HEK293 (cell line): ENCODE measurements around the gene ZNF284.

Experiments used
- BCL6B ChIP-seq: fragments of 450-650 bp; formaldehyde crosslinking; IDR thresholded peaks from 2 replicates; pipeline ENCODE4 v1.5.1; 2017; ENCODE audit warnings: missing biosample characterization, missing genetic modification characterization
- HOXA7 ChIP-seq: sonication (generic); formaldehyde crosslinking; IDR thresholded peaks from 2 replicates; pipeline ENCODE4 v1.8.1; 2022; ENCODE audit warnings: missing genetic modification reagents, borderline replicate concordance
- HOXC10 ChIP-seq: sonication (generic); formaldehyde crosslinking; IDR thresholded peaks from 2 replicates; pipeline ENCODE4 v1.8.1; 2023; ENCODE audit warnings: mild to moderate bottlenecking, missing genetic modification reagents
- KLF9 ChIP-seq: fragments of 450-650 bp; formaldehyde crosslinking; IDR thresholded peaks from 2 replicates; pipeline ENCODE4 v1.5.1; 2016; ENCODE audit warnings: missing biosample characterization, missing genetic modification characterization, low read depth
- PBX3 ChIP-seq: sonication (generic); formaldehyde crosslinking; IDR thresholded peaks from 2 replicates; pipeline ENCODE4 v1.8.1; 2022; ENCODE audit warnings: mild to moderate bottlenecking, moderate library complexity, missing genetic modification reagents
- SCRT1 ChIP-seq: fragments of 450-650 bp; formaldehyde crosslinking; IDR thresholded peaks from 2 replicates; pipeline ENCODE4 v1.5.1; 2016; ENCODE audit warnings: missing biosample characterization, missing genetic modification characterization, borderline replicate concordance
- TRIM28 ChIP-seq: IDR thresholded peaks from 2 replicates; pipeline ENCODE4 v1.6.1; 2011; ENCODE audit warnings: low read length, control low read depth, borderline replicate concordance
- YY2 ChIP-seq: fragments of 450-650 bp; formaldehyde crosslinking; IDR thresholded peaks from 2 replicates; pipeline ENCODE4 v1.5.1; 2016; ENCODE audit warnings: missing biosample characterization, missing genetic modification characterization
- ZBTB17 ChIP-seq: fragments of 450-650 bp; formaldehyde crosslinking; IDR thresholded peaks from 2 replicates; pipeline ENCODE4 v1.5.1; 2016; ENCODE audit warnings: missing biosample characterization, missing genetic modification characterization
- ZBTB48 ChIP-seq: fragments of 450-650 bp; formaldehyde crosslinking; IDR thresholded peaks from 2 replicates; pipeline ENCODE4 v1.5.1; 2016; ENCODE audit warnings: missing biosample characterization, missing genetic modification characterization
- ZNF112 ChIP-seq: fragments of 450-650 bp; formaldehyde crosslinking; IDR thresholded peaks from 2 replicates; pipeline ENCODE4 v1.5.0; 2017; ENCODE audit warnings: missing biosample characterization, missing genetic modification characterization
- ZNF148 ChIP-seq: fragments of 450-650 bp; formaldehyde crosslinking; IDR thresholded peaks from 2 replicates; pipeline ENCODE4 v1.5.0; 2017; ENCODE audit warnings: missing biosample characterization, missing genetic modification characterization, borderline replicate concordance
- ZNF214 ChIP-seq: fragments of 450-650 bp; formaldehyde crosslinking; IDR thresholded peaks from 2 replicates; pipeline ENCODE4 v1.5.1; 2017; ENCODE audit warnings: missing biosample characterization, mild to moderate bottlenecking, missing genetic modification characterization, borderline replicate concordance
- ZNF223 ChIP-seq: fragments of 450-650 bp; formaldehyde crosslinking; IDR thresholded peaks from 2 replicates; pipeline ENCODE4 v1.5.1; 2016; ENCODE audit warnings: missing biosample characterization, missing genetic modification characterization
- ZNF266 ChIP-seq: fragments of 450-650 bp; formaldehyde crosslinking; IDR thresholded peaks from 2 replicates; pipeline ENCODE4 v1.5.1; 2016; ENCODE audit warnings: missing biosample characterization, missing genetic modification characterization, low read depth
- ZNF274 ChIP-seq, 2 experiments: fragments of 200-500 bp in 1 of 2; fragments of 450-650 bp in 1 of 2; sonication (Bioruptor generic) in 1 of 2; formaldehyde crosslinking in 1 of 2; IDR thresholded peaks; 2 replicates each; pipeline versions ENCODE4 v1.5.1 to v1.6.1; 2014 to 2016; ENCODE audit warnings: borderline replicate concordance in 1 of 2, inconsistent platforms in 1 of 2, low read length in 1 of 2, missing biosample characterization in 1 of 2, missing genetic modification characterization in 1 of 2
- ZNF280C ChIP-seq: fragments of 450-650 bp; formaldehyde crosslinking; IDR thresholded peaks from 2 replicates; pipeline ENCODE4 v1.5.1; 2016; ENCODE audit warnings: missing biosample characterization, missing genetic modification characterization
- ZNF341 ChIP-seq: fragments of 450-650 bp; formaldehyde crosslinking; IDR thresholded peaks from 2 replicates; pipeline ENCODE4; 2016; ENCODE audit warnings: low read depth, missing biosample characterization, missing genetic modification characterization
- ZNF354C ChIP-seq: fragments of 450-650 bp; formaldehyde crosslinking; IDR thresholded peaks from 2 replicates; pipeline ENCODE4 v1.5.1; 2016; ENCODE audit warnings: missing biosample characterization, missing genetic modification characterization, low read depth, borderline replicate concordance
- ZNF366 ChIP-seq: fragments of 450-650 bp; formaldehyde crosslinking; conservative IDR thresholded peaks from 2 replicates; pipeline ENCODE4 v1.5.1; 2016; ENCODE audit warnings: missing biosample characterization, missing genetic modification characterization
- ZNF394 ChIP-seq: fragments of 450-650 bp; formaldehyde crosslinking; IDR thresholded peaks from 2 replicates; pipeline ENCODE4 v1.5.1; 2016; ENCODE audit warnings: missing biosample characterization, missing genetic modification characterization, mild to moderate bottlenecking, moderate library complexity, borderline replicate concordance
- ZNF529 ChIP-seq: fragments of 450-650 bp; formaldehyde crosslinking; IDR thresholded peaks from 2 replicates; pipeline ENCODE4 v1.5.1; 2017; ENCODE audit warnings: missing genetic modification characterization, missing biosample characterization; ENCODE audit not compliant: insufficient replicate concordance
- ZNF530 ChIP-seq: fragments of 450-650 bp; formaldehyde crosslinking; IDR thresholded peaks from 2 replicates; pipeline ENCODE4 v1.5.1; 2016; ENCODE audit warnings: low read depth, missing biosample characterization, missing genetic modification characterization
- ZNF561 ChIP-seq: fragments of 450-650 bp; IDR thresholded peaks from 2 replicates; pipeline ENCODE4 v1.5.1; 2018; ENCODE audit warnings: missing biosample characterization, missing genetic modification characterization, borderline replicate concordance
- ZNF571 ChIP-seq: fragments of 450-650 bp; formaldehyde crosslinking; IDR thresholded peaks from 2 replicates; pipeline ENCODE4 v1.5.0; 2017; ENCODE audit warnings: missing biosample characterization, missing genetic modification characterization
- ZNF768 ChIP-seq: fragments of 450-650 bp; formaldehyde crosslinking; IDR thresholded peaks from 2 replicates; pipeline ENCODE4 v1.5.1; 2018; ENCODE audit warnings: missing biosample characterization, mild to moderate bottlenecking, missing genetic modification characterization
- ZNF777 ChIP-seq: fragments of 450-650 bp; formaldehyde crosslinking; IDR thresholded peaks from 2 replicates; pipeline ENCODE4 v1.5.1; 2017; ENCODE audit warnings: missing biosample characterization, missing genetic modification characterization, borderline replicate concordance
- TF ChIP-seq, protein P1 (sequence below): fragments of 450-650 bp; formaldehyde crosslinking; IDR thresholded peaks from 2 replicates; pipeline ENCODE4 v1.5.1; 2016; ENCODE audit warnings: missing biosample characterization, missing genetic modification characterization

ZNF284 gene

DNA sequence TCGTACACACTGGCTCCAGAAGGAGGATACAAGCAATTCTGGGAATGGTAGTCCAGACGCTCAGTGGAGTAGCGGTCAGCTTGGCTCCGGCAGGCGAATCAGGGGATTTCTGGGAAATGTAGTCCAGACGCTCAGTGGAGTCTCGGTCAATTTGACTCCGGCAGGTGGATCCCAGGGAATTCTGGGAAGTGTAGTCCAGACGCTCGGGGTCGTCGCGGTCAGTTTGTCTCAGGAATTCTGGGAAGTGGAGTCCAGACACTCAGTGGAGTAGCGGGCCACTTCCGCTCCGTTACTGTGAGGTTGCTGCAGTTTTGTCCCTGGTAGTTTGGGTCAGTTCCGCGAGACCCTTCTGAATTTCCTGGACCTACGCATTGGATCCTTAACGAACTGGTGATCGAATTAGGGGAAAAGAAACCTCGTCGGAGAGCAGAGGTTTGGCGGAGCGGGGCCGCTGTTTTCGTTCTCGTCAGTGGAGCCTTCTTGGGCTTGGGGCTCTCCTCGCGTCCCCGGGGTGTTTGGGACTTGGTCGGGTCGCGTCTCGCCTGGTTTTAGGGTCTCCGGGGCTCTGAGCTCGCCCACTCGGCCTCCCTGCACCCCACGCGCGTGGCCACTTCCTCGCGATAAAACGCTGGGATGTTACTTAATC lies 41.3 kb downstream of the ZNF284 start, which contains the start of gene ZNF225 (continued):
- TF ChIP-seq ZBTB17 (tag by site-specific recombination), result peak; percentile 100
- no peak for TF ChIP-seq ZNF112
- TF ChIP-seq ZNF571, result no peak
- TF ChIP-seq ZNF777 (tag by site-specific recombination), result no peak; the same call in 1 of the 2 replicates
- TF ChIP-seq YY2 (tag by site-specific recombination), result peak; percentile 74
- no peak for TF ChIP-seq ZNF530 (tag by site-specific recombination)
- TF ChIP-seq HOXC10 (CRISPR knock-in tag), result no peak
- TF ChIP-seq ZNF214 (tag by site-specific recombination), result no peak
- TF ChIP-seq, protein P1, sequence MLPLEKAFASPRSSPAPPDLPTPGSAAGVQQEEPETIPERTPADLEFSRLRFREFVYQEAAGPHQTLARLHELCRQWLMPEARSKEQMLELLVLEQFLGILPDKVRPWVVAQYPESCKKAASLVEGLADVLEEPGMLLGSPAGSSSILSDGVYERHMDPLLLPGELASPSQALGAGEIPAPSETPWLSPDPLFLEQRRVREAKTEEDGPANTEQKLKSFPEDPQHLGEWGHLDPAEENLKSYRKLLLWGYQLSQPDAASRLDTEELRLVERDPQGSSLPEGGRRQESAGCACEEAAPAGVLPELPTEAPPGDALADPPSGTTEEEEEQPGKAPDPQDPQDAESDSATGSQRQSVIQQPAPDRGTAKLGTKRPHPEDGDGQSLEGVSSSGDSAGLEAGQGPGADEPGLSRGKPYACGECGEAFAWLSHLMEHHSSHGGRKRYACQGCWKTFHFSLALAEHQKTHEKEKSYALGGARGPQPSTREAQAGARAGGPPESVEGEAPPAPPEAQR (tag by site-specific recombination), result peak; percentile 64; the same call in 1 of the 2 replicates
- no peak; the same call in 1 of the 2 replicates for TF ChIP-seq KLF9 (tag by site-specific recombination)
- TF ChIP-seq BCL6B (tag by site-specific recombination), result no peak
- no peak for TF ChIP-seq HOXA7 (CRISPR knock-in tag)
- no peak for TF ChIP-seq ZNF274 (IDR thresholded peaks at IDR 0.05; ENCODE audit: low read length)
- no peak for TF ChIP-seq ZNF274 (tag by site-specific recombination; IDR thresholded peaks at IDR 0.05; ENCODE audit: borderline replicate concordance)
- TF ChIP-seq ZNF223 (tag by site-specific recombination), result 0 out of 2 replicates have a peak, but pooled peaks have one; percentile 58
- TF ChIP-seq ZBTB48 (tag by site-specific recombination), result peak; percentile 90; the same call in 1 of the 2 replicates
- TF ChIP-seq SCRT1 (tag by site-specific recombination), result peak; percentile 100
- no peak for TF ChIP-seq ZNF366 (tag by site-specific recombination)
- TF ChIP-seq ZNF280C, result no peak
- no peak for TF ChIP-seq PBX3 (CRISPR knock-in tag)
- no peak for TF ChIP-seq ZNF768 (tag by site-specific recombination)
- peak; percentile 73 for TF ChIP-seq ZNF341 (tag by site-specific recombination)
- TF ChIP-seq ZNF148, result no peak
- TF ChIP-seq ZNF394 (tag by site-specific recombination), result peak; percentile 100
- TF ChIP-seq ZNF529 (tag by site-specific recombination), result no peak
- TF ChIP-seq ZNF354C (tag by site-specific recombination), result no peak
- no peak for TF ChIP-seq TRIM28
- no peak for TF ChIP-seq ZNF266
- peak; percentile 37; the same call in 1 of the 2 replicates for TF ChIP-seq ZNF561 (tag by site-specific recombination)
